Activated CD4-positive, alpha-beta T cell treated with anti-CD3 and anti-CD28 coated beads, Interleukin-2, amount 10 ng/mL, durations not matched to agents 7 days and 5 days (primary cell): Measurements from ENCODE around the gene MYO9B. TPM values are rescaled to one million over a fixed set of nuclear protein-coding genes. Genes with fewer than 3 reads are reported as not detected.

ENCODE experiments used
- CTCF ChIA-PET: fragments of 350-600 bp; sonication (Branson Sonifier 250); formaldehyde crosslinking; loops from one replicate; lab custom pipeline; 2021; ENCODE audit warnings: antibody characterized with exemption; lab: Charles Lee
- POLR2A ChIA-PET: fragments of 350-600 bp; sonication (Branson Sonifier 250); formaldehyde crosslinking; loops from one replicate; lab custom pipeline; 2021; ENCODE audit warnings: antibody characterized with exemption; lab: Charles Lee
- DNase-seq: peaks from one replicate; pipeline ENCODE4 v3.0.0-alpha.2; 2020
- H3K27ac Mint-ChIP-seq: one replicate; pipeline ENCODE4 v1.8.0; 2021; ENCODE audit warnings: mild to moderate bottlenecking, moderate library complexity, mixed read lengths
- H3K27me3 Mint-ChIP-seq: one replicate; pipeline ENCODE4 v1.8.0; 2021; ENCODE audit warnings: mixed read lengths
- H3K36me3 Mint-ChIP-seq: one replicate; pipeline ENCODE4 v1.8.0; 2021; ENCODE audit warnings: low read depth, mixed read lengths
- H3K4me1 Mint-ChIP-seq: one replicate; pipeline ENCODE4 v1.8.0; 2021; ENCODE audit warnings: mixed read lengths
- H3K4me3 Mint-ChIP-seq: one replicate; pipeline ENCODE4 v1.8.0; 2021; ENCODE audit warnings: mild to moderate bottlenecking, moderate library complexity, mixed read lengths
- H3K9me3 Mint-ChIP-seq: one replicate; pipeline ENCODE4 v1.8.0; 2021; ENCODE audit warnings: mixed read lengths
- total RNA-seq, 2 experiments: library from RNA; stranded (reverse); gene quantifications; one replicate each; pipeline ENCODE4 v1.2.3, GENCODE V29; 2021

MYO9B gene
- total RNA-seq, 2 experiments from 2014 or later = 217 to 218 TPM

GRCh38 chr19:17256130-17256529 lies 180.6 kb downstream of the MYO9B start:
- Mint-ChIP-seq H3K27me3 (no peaks in the 10 kb centered on the region), H3K4me1 (peaks cover 5% of the 10 kb centered on the region), H3K4me3 (no peak overlapping the region), H3K36me3 (no peaks in the 10 kb centered on the region), H3K9me3 (no peaks in the 10 kb centered on the region), H3K27ac (no peak overlapping the region)
- no peak for DNase-seq
- ChIA-PET POLR2A (no interaction called here), CTCF (interaction anchor here (0.6 to 1.6 kb wide), 2 partner anchors 9 to 201 kb away, joined by 4 to 7 read pairs; partner anchors contain the start of gene USHBP1)

- H3K36me3 Mint-ChIP-seq = no peaks in the 10 kb centered on the region
- no peaks in the 10 kb centered on the region for H3K27me3 Mint-ChIP-seq
- H3K4me3 Mint-ChIP-seq = no peak overlapping the region
- no peak for DNase-seq
- POLR2A ChIA-PET = no interaction called here
- no peak overlapping the region for H3K27ac Mint-ChIP-seq
- H3K4me1 Mint-ChIP-seq = peaks cover 8% of the 10 kb centered on the region
- H3K9me3 Mint-ChIP-seq = no peaks in the 10 kb centered on the region
- CTCF ChIA-PET = interaction anchor here (0.6 to 3.9 kb wide), 6 partner anchors 10 to 47 kb away, joined by 4 to 17 read pairs (median 8); partner anchors contain the start of gene OCEL1
These were observed 183.7 kb downstream of the MYO9B start for GRCh38 chr19:17259118-17259780.

- Mint-ChIP-seq H3K27ac (no peak overlapping the region), H3K4me1 (peaks cover 15% of the 10 kb centered on the region), H3K9me3 (no peaks in the 10 kb centered on the region), H3K36me3 (no peaks in the 10 kb centered on the region), H3K27me3 (no peaks in the 10 kb centered on the region), H3K4me3 (no peak overlapping the region)
- POLR2A ChIA-PET = no interaction called here
- CTCF ChIA-PET = interaction anchor here (0.6 to 3.9 kb wide), 14 partner anchors 8 to 184 kb away, joined by 3 to 17 read pairs (median 4); partner anchors contain the start of genes ANKLE1, DDA1 and MYO9B
- DNase-seq = no peak
These were observed 184.4 kb downstream of the MYO9B start for GRCh38 chr19:17259934-17260333.

GRCh38 chr19:17260842-17261325 lies 185.3 kb downstream of the MYO9B start:
- Mint-ChIP-seq H3K27me3 (no peaks in the 10 kb centered on the region), H3K27ac (no peak overlapping the region), H3K4me3 (no peak overlapping the region), H3K36me3 (no peaks in the 10 kb centered on the region), H3K4me1 (peaks cover 17% of the 10 kb centered on the region), H3K9me3 (no peaks in the 10 kb centered on the region)
- POLR2A ChIA-PET = no interaction called here
- peak; percentile 93 for DNase-seq
- CTCF ChIA-PET = interaction anchor here (0.6 to 3.9 kb wide), 15 partner anchors 9 to 1018 kb away, joined by 3 to 17 read pairs (median 4); partner anchors contain the start of genes ANKLE1, DDA1 and MYO9B

GRCh38 chr19:17262557-17262956 lies 187.0 kb downstream of the MYO9B start:
- Mint-ChIP-seq H3K27me3 (no peaks in the 10 kb centered on the region), H3K9me3 (no peaks in the 10 kb centered on the region), H3K4me1 (peaks cover 27% of the 10 kb centered on the region), H3K27ac (no peak overlapping the region), H3K36me3 (no peaks in the 10 kb centered on the region), H3K4me3 (no peak overlapping the region)
- no peak for DNase-seq
- ChIA-PET CTCF (interaction anchor here (0.6 to 1.4 kb wide), 2 partner anchors 21 to 110 kb away, joined by 3 to 5 read pairs; no protein-coding TSS in a partner anchor), POLR2A (no interaction called here)

Other genes starting within 250 kb of the MYO9B start
- gene SIN3B, start 246.4 kb upstream of the MYO9B start, total RNA-seq = 10 to 100 TPM; 31.4 to 33.6 TPM
- under 1 TPM; 0.35 to 0.65 TPM for gene F2RL3, start 186.8 kb upstream of the MYO9B start, total RNA-seq
- under 1 TPM; 0.22 to 0.60 TPM for gene CPAMD8, start 49.0 kb upstream of the MYO9B start, total RNA-seq
- gene HAUS8, start 325 bp upstream of the MYO9B start, total RNA-seq = 10 to 100 TPM; 46.3 to 47.4 TPM
- gene USE1, start 139.6 kb downstream of the MYO9B start, total RNA-seq = 10 to 100 TPM; 23.3 to 24.7 TPM
- 10 to 100 TPM; 19.6 to 23.1 TPM for gene OCEL1, start 150.4 kb downstream of the MYO9B start, total RNA-seq
- 1 to 10 TPM; 3.6 to 3.8 TPM for gene NR2F6, start 170.1 kb downstream of the MYO9B start, total RNA-seq
- under 1 TPM in 1 of 2 experiments, not detected in 1; 0.27 TPM for gene USHBP1, start 189.0 kb downstream of the MYO9B start, total RNA-seq
- 100 to 1,000 TPM; 111 to 113 TPM for gene BABAM1, start 191.7 kb downstream of the MYO9B start, total RNA-seq
- gene ANKLE1, start 206.1 kb downstream of the MYO9B start, total RNA-seq = 1 to 10 TPM; 1.7 to 1.9 TPM
- gene ABHD8, start 227.6 kb downstream of the MYO9B start, total RNA-seq = 10 to 100 TPM in 1 of 2 experiments, 1 to 10 TPM in 1; 9.3 to 10.1 TPM
- 10 to 100 TPM; 79.5 to 80.8 TPM for gene MRPL34, start 230.1 kb downstream of the MYO9B start, total RNA-seq
- gene DDA1, start 233.8 kb downstream of the MYO9B start, total RNA-seq = 10 to 100 TPM; 39.5 to 45.3 TPM